ENCODE data around the gene PRR5L. TPM values are rescaled to one million over a fixed set of nuclear protein-coding genes. Genes with fewer than 3 reads are reported as not detected.
"Not testable (repeated sequence)": the region's sequence is repeated elsewhere in the genome, so short reads cannot be mapped to it uniquely, and the experiment has no call there.

The PRR5L gene
- total RNA-seq, 1 donor from 2014 or later: 103 TPM

DNA sequence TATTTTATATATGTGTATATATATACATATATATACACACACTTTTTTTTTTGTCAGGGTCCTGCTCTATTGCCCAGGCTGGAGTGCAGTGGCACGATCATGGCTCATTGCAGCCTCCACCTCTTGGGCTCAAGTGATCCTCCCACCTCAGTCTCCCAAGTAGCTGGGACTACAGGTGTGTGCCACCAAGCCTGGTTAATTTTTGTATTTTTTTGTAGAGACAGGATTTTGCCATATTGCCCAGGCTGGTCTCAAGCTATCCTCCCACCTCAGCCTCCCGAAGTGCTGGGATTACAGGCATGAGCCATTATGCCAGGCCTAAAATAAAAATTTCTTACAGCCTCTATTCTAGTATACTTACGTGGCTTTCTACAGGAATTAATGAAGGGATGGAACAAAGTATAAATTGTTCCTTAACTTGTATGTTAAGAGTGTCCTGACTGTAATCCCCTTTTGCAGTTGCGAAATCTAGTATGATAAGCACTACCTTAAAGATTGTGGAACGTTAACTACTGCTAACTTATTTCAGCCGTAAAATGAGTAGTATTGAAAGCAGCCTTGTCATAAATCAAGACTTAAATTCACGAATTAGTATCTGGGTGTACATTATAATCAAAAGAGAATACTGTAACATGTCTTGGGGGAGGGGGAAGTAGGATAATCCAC lies 211.9 kb downstream of the PRR5L start:
- TF ChIP-seq, protein P1, sequence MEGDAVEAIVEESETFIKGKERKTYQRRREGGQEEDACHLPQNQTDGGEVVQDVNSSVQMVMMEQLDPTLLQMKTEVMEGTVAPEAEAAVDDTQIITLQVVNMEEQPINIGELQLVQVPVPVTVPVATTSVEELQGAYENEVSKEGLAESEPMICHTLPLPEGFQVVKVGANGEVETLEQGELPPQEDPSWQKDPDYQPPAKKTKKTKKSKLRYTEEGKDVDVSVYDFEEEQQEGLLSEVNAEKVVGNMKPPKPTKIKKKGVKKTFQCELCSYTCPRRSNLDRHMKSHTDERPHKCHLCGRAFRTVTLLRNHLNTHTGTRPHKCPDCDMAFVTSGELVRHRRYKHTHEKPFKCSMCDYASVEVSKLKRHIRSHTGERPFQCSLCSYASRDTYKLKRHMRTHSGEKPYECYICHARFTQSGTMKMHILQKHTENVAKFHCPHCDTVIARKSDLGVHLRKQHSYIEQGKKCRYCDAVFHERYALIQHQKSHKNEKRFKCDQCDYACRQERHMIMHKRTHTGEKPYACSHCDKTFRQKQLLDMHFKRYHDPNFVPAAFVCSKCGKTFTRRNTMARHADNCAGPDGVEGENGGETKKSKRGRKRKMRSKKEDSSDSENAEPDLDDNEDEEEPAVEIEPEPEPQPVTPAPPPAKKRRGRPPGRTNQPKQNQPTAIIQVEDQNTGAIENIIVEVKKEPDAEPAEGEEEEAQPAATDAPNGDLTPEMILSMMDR (IDR thresholded peaks at IDR 0.05): no peak
- Mint-ChIP-seq H3K4me1 (ENCODE audit: unreplicated experiment) (peaks cover 31% of the 10 kb centered on the region), H3K4me3 (ENCODE audit: unreplicated experiment) (peak overlapping the region; percentile 97), H3K27me3 (ENCODE audit: unreplicated experiment) (no peaks in the 10 kb centered on the region), H3K9me3 (ENCODE audit: unreplicated experiment) (no peaks in the 10 kb centered on the region), H3K36me3 (ENCODE audit: unreplicated experiment) (peaks cover 8% of the 10 kb centered on the region), H3K27ac (ENCODE audit: unreplicated experiment) (peak overlapping the region; percentile 90)
- DNase-seq (ENCODE audit: extremely low spot score, unreplicated experiment): no peak

- H3K27ac Mint-ChIP-seq (ENCODE audit: unreplicated experiment): peak overlapping the region; percentile 90
- H3K27me3 Mint-ChIP-seq (ENCODE audit: unreplicated experiment): no peaks in the 10 kb centered on the region
- DNase-seq (ENCODE audit: extremely low spot score, unreplicated experiment): no peak
- H3K4me1 Mint-ChIP-seq (ENCODE audit: unreplicated experiment): peaks cover 31% of the 10 kb centered on the region
- TF ChIP-seq, protein P1 (IDR thresholded peaks at IDR 0.05): no peak
- H3K9me3 Mint-ChIP-seq (ENCODE audit: unreplicated experiment): no peaks in the 10 kb centered on the region
- peak overlapping the region; percentile 97 for H3K4me3 Mint-ChIP-seq (ENCODE audit: unreplicated experiment)
- peaks cover 6% of the 10 kb centered on the region for H3K36me3 Mint-ChIP-seq (ENCODE audit: unreplicated experiment)
These were observed 212.7 kb downstream of the PRR5L start for GRCh38 chr11:36508743-36509142.

- H3K27me3 Mint-ChIP-seq (ENCODE audit: unreplicated experiment): no peaks in the 10 kb centered on the region
- H3K4me1 Mint-ChIP-seq (ENCODE audit: unreplicated experiment): peaks cover 31% of the 10 kb centered on the region
- H3K36me3 Mint-ChIP-seq (ENCODE audit: unreplicated experiment): peaks cover 6% of the 10 kb centered on the region
- H3K27ac Mint-ChIP-seq (ENCODE audit: unreplicated experiment): peak overlapping the region; percentile 90
- peaks cover 4% of the 10 kb centered on the region for H3K9me3 Mint-ChIP-seq (ENCODE audit: unreplicated experiment)
- TF ChIP-seq, protein P1 (IDR thresholded peaks at IDR 0.05): no peak
- H3K4me3 Mint-ChIP-seq (ENCODE audit: unreplicated experiment): peak overlapping the region; percentile 97
- no peak for DNase-seq (ENCODE audit: extremely low spot score, unreplicated experiment)
These were observed 213.1 kb downstream of the PRR5L start for GRCh38 chr11:36509201-36509639.

GRCh38 chr11:36509694-36510593 lies 213.9 kb downstream of the PRR5L start, which contains the start of gene TRAF6:
TSS of gene TRAF6 (minus strand) at chr11:36510272. CDS start at chr11:36501515, 8,757 bp downstream.
- TF ChIP-seq, protein P1 (IDR thresholded peaks at IDR 0.05): peak; percentile 94
- Mint-ChIP-seq H3K27ac (ENCODE audit: unreplicated experiment) (peak within 1 kb of the TSS; percentile 90), H3K27me3 (ENCODE audit: unreplicated experiment) (no peaks in the 10 kb centered on the region), H3K4me3 (ENCODE audit: unreplicated experiment) (peak within 1 kb of the TSS; percentile 97), H3K4me1 (ENCODE audit: unreplicated experiment) (peaks cover 31% of the 10 kb centered on the region), H3K9me3 (ENCODE audit: unreplicated experiment) (peaks cover 6% of the 10 kb centered on the region), H3K36me3 (ENCODE audit: unreplicated experiment) (peaks cover 2% of the 10 kb centered on the region)
- DNase-seq (ENCODE audit: extremely low spot score, unreplicated experiment): peak; percentile 96

- no peaks in the 10 kb centered on the region for H3K27me3 Mint-ChIP-seq (ENCODE audit: unreplicated experiment)
- no peak for DNase-seq (ENCODE audit: extremely low spot score, unreplicated experiment)
- H3K36me3 Mint-ChIP-seq (ENCODE audit: unreplicated experiment): peaks cover under 1% of the 10 kb centered on the region
- H3K9me3 Mint-ChIP-seq (ENCODE audit: unreplicated experiment): peaks cover 6% of the 10 kb centered on the region
- TF ChIP-seq, protein P1 (IDR thresholded peaks at IDR 0.05): no peak
- H3K27ac Mint-ChIP-seq (ENCODE audit: unreplicated experiment): peak overlapping the region; percentile 90
- peaks cover 27% of the 10 kb centered on the region for H3K4me1 Mint-ChIP-seq (ENCODE audit: unreplicated experiment)
- peak overlapping the region; percentile 97 for H3K4me3 Mint-ChIP-seq (ENCODE audit: unreplicated experiment)
These were observed 214.5 kb downstream of the PRR5L start for GRCh38 chr11:36510594-36510942.

DNA sequence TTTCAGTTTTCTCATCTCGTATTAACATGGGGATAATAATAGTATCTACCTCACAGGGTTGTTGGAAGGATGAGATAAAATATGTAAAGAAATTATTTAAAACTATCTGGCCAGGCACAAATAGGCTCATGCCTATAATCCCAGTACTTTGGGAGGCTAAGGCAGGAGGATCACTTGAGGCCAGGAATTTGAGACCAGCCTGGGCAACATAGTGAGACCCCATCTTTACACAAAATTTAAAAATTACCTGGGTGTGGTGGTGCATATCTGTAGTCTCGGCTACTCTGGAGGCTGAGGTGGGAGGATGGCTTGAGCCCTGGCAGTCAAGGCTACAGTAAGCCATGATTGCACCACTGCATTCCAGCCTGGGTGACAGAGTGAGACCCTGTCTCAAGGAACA lies 215.0 kb downstream of the PRR5L start:
- H3K36me3 Mint-ChIP-seq (ENCODE audit: unreplicated experiment); DNase-seq (ENCODE audit: extremely low spot score, unreplicated experiment); H3K27ac Mint-ChIP-seq (ENCODE audit: unreplicated experiment); H3K9me3 Mint-ChIP-seq (ENCODE audit: unreplicated experiment); H3K27me3 Mint-ChIP-seq (ENCODE audit: unreplicated experiment): not testable (repeated sequence)
- H3K4me3 Mint-ChIP-seq (ENCODE audit: unreplicated experiment): peak overlapping the region; percentile 97
- peaks cover 22% of the 10 kb centered on the region for H3K4me1 Mint-ChIP-seq (ENCODE audit: unreplicated experiment)
